ENCODE results near the gene ECI2. TPM values are rescaled to one million over a fixed set of nuclear protein-coding genes. Genes with fewer than 3 reads are reported as not detected.

ECI2 gene
- total and polyA plus RNA-seq, 2 of the 13 experiments (the other 11 are each of a cell fraction or from before 2014, with no cell fraction given), result 78.5 to 228 TPM

DNA sequence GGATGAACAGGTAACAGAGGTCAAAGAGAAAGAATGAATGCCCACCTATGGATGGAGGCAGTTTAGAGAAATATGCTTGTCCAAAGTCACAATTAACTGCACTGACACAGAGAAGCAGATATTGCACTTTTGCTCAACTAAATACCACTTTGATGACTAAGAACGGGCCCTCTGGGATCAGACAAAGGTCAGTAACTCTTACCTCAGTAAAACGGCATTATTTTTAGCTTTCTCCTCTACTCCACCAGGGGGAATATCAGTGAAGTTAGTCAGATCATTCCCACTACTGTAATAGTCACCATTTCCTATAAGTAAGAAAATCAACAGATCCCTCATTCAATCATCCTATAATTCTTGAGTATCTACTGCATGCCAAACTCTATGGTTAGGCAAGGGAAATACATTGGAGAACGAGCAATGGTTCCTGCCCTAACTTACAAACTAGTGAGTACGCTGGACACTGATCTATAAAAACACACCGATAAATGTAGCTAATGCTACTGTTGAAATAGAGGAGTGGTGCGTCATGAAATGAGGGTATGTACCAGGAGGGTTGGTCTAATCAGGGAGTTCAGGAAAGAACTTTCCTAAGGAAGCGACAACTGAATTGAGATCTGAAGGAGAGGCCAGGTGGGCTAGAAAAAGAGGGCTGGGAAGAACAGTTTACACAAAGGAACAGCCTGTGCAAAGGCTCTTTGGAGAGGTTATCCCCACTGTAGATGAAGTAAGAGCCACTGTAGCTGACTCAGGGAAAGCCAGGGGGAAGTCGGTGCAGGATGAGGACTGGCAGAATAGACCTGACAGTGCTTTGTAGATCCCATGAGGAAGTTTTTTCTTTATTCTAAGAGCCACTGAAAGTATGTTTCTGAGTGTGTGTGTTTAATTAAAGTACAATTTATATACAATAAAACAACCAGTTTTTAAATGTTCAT, 9.2 kb downstream of the ECI2 start (continued):
- TF ChIP-seq, protein P1, sequence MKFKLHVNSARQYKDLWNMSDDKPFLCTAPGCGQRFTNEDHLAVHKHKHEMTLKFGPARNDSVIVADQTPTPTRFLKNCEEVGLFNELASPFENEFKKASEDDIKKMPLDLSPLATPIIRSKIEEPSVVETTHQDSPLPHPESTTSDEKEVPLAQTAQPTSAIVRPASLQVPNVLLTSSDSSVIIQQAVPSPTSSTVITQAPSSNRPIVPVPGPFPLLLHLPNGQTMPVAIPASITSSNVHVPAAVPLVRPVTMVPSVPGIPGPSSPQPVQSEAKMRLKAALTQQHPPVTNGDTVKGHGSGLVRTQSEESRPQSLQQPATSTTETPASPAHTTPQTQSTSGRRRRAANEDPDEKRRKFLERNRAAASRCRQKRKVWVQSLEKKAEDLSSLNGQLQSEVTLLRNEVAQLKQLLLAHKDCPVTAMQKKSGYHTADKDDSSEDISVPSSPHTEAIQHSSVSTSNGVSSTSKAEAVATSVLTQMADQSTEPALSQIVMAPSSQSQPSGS (CRISPR knock-in tag; IDR thresholded peaks at IDR 0.05), result no peak
- TF ChIP-seq MAF1 (CRISPR knock-in tag; IDR thresholded peaks at IDR 0.05; ENCODE audit: borderline replicate concordance), result no peak
- no peak for TF ChIP-seq ZNF879 (CRISPR knock-in tag; IDR thresholded peaks at IDR 0.05)
- no peak for TF ChIP-seq CBFB (CRISPR knock-in tag; IDR thresholded peaks at IDR 0.05)
- TF ChIP-seq ZBTB20 (CRISPR knock-in tag; IDR thresholded peaks at IDR 0.05; ENCODE audit: borderline replicate concordance, low read depth), result no peak
- TF ChIP-seq KLF12 (CRISPR knock-in tag; IDR thresholded peaks at IDR 0.05; ENCODE audit: borderline replicate concordance), result no peak
- TF ChIP-seq ZNF891 (CRISPR knock-in tag; IDR thresholded peaks at IDR 0.05), result no peak
- no peak for TF ChIP-seq PBX3 (CRISPR knock-in tag; IDR thresholded peaks at IDR 0.05; ENCODE audit: borderline replicate concordance)
- no peak for TF ChIP-seq ZSCAN25 (CRISPR knock-in tag; IDR thresholded peaks at IDR 0.05)
- TF ChIP-seq ZNF335 (CRISPR knock-in tag; IDR thresholded peaks at IDR 0.05), result no peak
- TF ChIP-seq ATF3 (CRISPR knock-in tag; IDR thresholded peaks at IDR 0.05), result peak; percentile 74
- no peak for TF ChIP-seq ZNF614 (CRISPR knock-in tag; IDR thresholded peaks at IDR 0.05; ENCODE audit: borderline replicate concordance)
- no peak for TF ChIP-seq ZNF441 (CRISPR knock-in tag; IDR thresholded peaks at IDR 0.05; ENCODE audit: borderline replicate concordance)
- no peak for TF ChIP-seq ZZZ3 (CRISPR knock-in tag; IDR thresholded peaks at IDR 0.05; ENCODE audit: borderline replicate concordance)
- TF ChIP-seq, protein P2, sequence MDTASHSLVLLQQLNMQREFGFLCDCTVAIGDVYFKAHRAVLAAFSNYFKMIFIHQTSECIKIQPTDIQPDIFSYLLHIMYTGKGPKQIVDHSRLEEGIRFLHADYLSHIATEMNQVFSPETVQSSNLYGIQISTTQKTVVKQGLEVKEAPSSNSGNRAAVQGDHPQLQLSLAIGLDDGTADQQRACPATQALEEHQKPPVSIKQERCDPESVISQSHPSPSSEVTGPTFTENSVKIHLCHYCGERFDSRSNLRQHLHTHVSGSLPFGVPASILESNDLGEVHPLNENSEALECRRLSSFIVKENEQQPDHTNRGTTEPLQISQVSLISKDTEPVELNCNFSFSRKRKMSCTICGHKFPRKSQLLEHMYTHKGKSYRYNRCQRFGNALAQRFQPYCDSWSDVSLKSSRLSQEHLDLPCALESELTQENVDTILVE (CRISPR knock-in tag; IDR thresholded peaks at IDR 0.05), result no peak
- TF ChIP-seq FOSL1 (CRISPR knock-in tag; IDR thresholded peaks at IDR 0.05; ENCODE audit: borderline replicate concordance), result peak; percentile 72; the same call in 1 of the 2 replicates
- TF ChIP-seq MED13 (CRISPR knock-in tag; IDR thresholded peaks at IDR 0.05), result no peak
- no peak for TF ChIP-seq CBX5 (CRISPR knock-in tag; IDR thresholded peaks at IDR 0.05; ENCODE audit: borderline replicate concordance)
- TF ChIP-seq ZNF496 (CRISPR knock-in tag; IDR thresholded peaks at IDR 0.05; ENCODE audit: insufficient replicate concordance), result no peak
- no peak for TF ChIP-seq ZC3H13 (CRISPR knock-in tag; IDR thresholded peaks at IDR 0.05)
- no peak for TF ChIP-seq ZNF30 (CRISPR knock-in tag; IDR thresholded peaks at IDR 0.05)
- TF ChIP-seq ZFP62 (CRISPR knock-in tag; IDR thresholded peaks at IDR 0.05), result no peak
- peak; percentile 42; the same call in 1 of the 2 replicates for TF ChIP-seq GATAD2A (CRISPR knock-in tag; IDR thresholded peaks at IDR 0.05)
- TF ChIP-seq ZNF629 (CRISPR knock-in tag; conservative IDR thresholded peaks at IDR 0.05), result no peak
- no peak for TF ChIP-seq ZNF34 (CRISPR knock-in tag; IDR thresholded peaks at IDR 0.05; ENCODE audit: borderline replicate concordance)
- no peak for TF ChIP-seq HNRNPL (IDR thresholded peaks at IDR 0.05; ENCODE audit: low read depth, low read length)
- no peak for TF ChIP-seq ADNP (CRISPR knock-in tag; IDR thresholded peaks at IDR 0.05)
- no peak for TF ChIP-seq ZNF510 (CRISPR knock-in tag; IDR thresholded peaks at IDR 0.05; ENCODE audit: low read depth)

Data from HepG2 (cell line).